ENCODE measurements around the gene RITA1.
A peak's percentile ranks its signal among the peaks of the same experiment; 100 is the strongest.
"Not testable (repeated sequence)": the region's sequence is repeated elsewhere in the genome, so short reads cannot be mapped to it uniquely, and the experiment has no call there.

RITA1 gene

GRCh38 chr12:113203852-113204760, 18.6 kb downstream of the RITA1 start:
- DNase-seq (ENCODE audit: low read depth in 2 of 2) = no peak

- DNase-seq (ENCODE audit: low read depth in 2 of 2) = no peak
Observed at GRCh38 chr12:113204804-113205203, 19.3 kb downstream of the RITA1 start.

GRCh38 chr12:113206802-113207201, 21.3 kb downstream of the RITA1 start:
- DNase-seq (ENCODE audit: low read depth in 2 of 2) = not testable (repeated sequence)

DNA sequence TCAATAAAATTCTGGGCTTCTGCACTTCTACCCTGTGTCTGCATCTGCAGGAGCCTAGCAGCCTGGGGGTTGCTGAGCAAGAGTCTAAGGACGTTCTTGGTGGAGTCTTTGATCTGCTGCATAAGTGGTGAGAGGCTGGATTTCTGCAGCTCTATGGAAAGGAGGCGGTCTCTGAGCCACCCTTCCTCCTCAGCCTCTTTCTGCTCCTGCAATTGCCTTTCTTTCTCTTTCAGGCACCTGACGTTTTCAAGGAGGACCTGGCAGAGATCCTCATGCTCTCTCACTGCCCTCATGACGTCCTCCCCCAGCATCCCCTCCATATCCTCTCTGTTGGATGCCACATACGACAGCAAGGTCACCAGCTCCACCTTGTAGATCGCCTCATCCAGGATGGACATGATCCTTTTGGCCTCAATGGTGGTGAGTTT, 22.1 kb downstream of the RITA1 start:
- no peak for DNase-seq (ENCODE audit: low read depth in 2 of 2)

- peak; percentile 27 to 40 for DNase-seq (ENCODE audit: low read depth in 2 of 2)
Observed at GRCh38 chr12:113208041-113208934, 22.8 kb downstream of the RITA1 start.

GRCh38 chr12:113211160-113211559, 25.6 kb downstream of the RITA1 start:
- no peak for DNase-seq (ENCODE audit: low read depth in 2 of 2)

GRCh38 chr12:113214895-113215400, 29.4 kb downstream of the RITA1 start:
- no peak for DNase-seq (ENCODE audit: low read depth in 2 of 2)

DNA sequence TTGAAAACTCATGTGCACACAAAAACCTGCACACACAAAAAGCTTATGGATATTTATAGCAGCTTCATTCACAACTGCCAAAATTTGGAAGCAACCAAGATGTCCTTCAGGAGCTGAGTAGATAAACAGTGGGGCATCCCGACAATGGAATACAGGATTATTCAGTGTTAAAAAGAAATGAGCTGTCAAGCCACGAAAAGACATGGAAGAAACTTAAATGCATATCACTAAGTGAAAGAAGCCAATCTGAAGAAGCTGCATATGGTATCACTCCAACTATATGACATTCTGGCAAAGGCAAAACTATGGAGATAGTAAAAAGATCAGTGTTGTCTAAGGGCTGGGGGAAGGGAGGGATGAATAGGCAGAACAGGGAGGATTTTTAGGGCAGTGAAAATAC, 30.5 kb downstream of the RITA1 start:
- DNase-seq (ENCODE audit: low read depth in 2 of 2) = no peak

GRCh38 chr12:113220593-113221180, 35.2 kb downstream of the RITA1 start:
- DNase-seq (ENCODE audit: low read depth in 2 of 2) = no peak

DNA sequence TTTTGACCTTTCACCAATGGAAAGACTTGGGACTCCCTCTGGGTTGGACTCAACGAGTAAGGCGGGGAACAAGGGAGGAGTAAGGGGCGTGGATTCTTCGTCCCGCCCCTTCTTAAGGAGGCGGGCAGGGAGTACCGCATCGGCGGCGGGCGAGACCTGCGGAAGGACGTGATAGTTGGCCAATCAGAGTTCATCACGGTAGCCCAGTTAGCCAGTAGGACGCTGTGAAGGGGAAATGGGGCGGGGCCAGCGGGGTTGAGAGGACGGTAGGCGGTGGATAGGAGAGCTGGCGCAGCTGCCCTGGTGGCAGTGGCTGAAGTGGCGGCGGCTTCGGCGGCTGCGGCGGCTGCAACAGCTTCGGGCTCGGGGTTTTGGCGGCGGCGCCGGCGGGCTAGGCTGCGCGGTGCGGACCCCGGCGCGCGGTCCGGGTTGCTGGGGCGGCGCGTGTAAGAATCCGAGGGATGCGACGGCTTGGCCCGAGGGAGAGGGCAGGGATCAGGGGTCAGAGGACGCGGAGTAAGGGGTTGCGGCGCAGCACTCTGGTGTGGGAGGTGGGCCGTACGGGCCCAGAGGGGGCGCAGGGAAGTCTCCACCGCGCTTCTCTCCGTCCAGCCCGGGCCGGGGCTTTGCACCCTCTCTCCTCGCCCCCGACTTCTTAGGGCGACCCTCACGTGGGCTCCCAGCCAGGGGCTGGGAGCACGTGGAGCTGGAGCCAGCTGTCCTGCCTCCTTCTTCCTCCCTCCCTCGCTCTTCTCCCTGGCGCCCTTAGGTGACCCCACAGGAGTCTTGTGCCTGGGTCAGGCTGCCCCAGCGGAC, 35.9 kb downstream of the RITA1 start, which contains the start of gene TPCN1:
Gene TPCN1, plus strand, starts transcription at position 284 of the 816 bp plus-strand sequence. CDS start 5,389 bp downstream, outside the sequence.
- peak; percentile 98 for DNase-seq (ENCODE audit: low read depth in 2 of 2)

GRCh38 chr12:113221997-113222729, 36.6 kb downstream of the RITA1 start:
- no peak for DNase-seq (ENCODE audit: low read depth in 2 of 2)

- DNase-seq (ENCODE audit: low read depth in 2 of 2) = no peak
Observed at GRCh38 chr12:113222730-113223531, 37.4 kb downstream of the RITA1 start.

GRCh38 chr12:113224955-113225354, 39.4 kb downstream of the RITA1 start:
- no peak for DNase-seq (ENCODE audit: low read depth in 2 of 2)

DNA sequence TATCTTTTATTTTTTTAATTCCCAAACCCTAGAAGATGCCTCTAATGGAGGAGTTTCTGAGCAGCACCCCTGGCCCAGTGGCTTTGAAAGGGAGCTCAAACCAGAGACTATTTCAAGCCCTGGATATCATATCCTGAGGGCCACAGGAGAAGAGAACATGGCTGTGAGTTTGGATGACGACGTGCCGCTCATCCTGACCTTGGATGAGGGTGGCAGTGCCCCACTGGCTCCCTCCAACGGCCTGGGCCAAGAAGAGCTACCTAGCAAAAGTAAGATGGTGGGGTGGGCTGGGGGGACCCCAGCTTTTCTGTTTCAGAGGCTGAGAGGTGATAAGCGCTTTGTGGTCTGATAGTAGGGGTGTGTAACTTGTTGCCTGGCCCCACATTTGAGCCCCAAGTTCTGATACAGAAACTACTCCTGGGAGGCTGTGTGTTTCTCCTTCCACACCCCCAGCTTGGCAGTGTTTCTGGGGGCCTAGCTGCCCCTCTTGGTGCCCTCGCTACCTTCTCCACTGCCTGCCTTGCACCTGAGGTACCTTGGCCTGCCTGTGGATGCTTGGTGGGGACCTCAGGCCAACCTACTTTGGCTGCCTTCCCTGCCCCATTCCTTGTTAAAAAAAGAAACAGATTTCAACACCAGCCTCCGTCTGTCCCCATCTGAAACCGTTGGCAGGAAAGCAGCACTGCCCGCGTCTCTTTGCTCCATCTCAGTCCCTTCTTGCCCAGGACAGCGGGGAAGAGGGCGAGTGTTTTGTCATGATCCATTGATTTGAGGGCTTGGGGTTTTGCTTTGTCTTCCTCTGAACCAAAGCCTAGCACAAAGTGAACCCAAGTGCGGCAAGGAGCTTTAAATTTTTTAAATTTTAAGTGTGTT, 41.4 kb downstream of the RITA1 start:
- DNase-seq (ENCODE audit: low read depth in 2 of 2) = no peak

DNA sequence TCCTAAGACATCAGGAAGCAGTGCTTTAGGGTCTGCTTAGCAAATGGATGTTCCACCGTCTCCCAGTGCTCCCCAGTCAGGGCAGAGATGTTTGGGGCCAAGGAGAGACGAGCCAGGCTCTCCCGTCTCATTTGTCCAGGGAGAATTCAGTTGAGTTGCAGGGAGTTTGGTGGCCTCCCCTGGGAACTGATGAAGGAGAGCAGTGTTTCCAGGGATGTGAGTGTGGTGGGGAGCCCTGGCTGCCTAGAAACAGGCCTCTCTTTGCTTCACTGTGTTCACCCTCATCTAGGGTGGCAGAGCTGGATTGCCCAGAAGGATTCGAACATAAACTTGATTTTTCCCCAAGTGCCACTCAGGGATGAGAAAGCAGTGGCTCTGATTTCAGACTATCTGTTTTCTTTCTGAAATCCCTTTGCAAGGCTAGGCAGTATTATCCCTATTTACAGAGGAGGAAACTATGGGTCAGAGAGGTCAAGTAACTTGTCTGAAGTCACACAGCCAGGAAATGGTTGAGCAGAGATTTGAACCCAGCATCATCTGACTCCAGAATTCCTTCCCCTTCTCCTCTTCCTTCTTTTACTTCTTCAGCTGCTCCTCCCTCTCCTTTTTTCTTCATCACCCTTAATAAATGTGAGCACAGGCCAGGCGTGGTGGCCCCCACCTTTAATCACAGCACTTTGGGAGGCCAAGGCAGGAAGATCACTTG, 42.3 kb downstream of the RITA1 start:
- no peak for DNase-seq (ENCODE audit: low read depth in 2 of 2)

DNA sequence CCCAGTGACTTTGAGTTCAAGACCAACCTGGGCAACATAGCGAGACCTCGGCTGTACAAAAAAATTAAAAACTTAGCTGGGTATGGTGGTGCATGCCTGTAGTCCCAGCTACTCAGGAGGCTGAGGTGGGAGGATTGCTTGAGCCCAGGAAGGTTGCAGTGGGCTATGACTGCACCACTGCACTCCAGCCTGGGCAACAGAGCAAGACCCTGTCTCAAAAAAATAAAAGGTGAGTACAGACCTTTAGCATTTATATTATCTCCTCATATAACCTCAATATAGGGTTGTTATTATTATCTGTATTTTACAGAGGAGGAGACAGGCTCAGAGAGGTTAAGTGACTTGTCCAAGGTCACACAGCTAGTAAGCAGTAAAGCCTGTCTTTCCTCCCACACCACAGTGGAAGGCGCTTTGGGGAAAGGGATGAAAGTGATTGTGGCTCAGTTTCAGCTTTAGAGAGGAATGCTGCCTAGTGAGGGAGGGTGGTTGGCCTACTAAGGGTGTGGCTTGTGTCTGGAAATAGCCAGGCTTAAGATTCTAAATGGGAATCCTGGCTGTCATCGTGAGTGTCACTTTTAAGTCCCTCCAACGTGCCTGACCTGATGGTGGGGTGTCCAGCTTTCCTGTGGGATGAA, 43.0 kb downstream of the RITA1 start:
- DNase-seq (ENCODE audit: low read depth in 2 of 2) = no peak

All from stimulated activated CD8-positive, alpha-beta memory T cell treated with anti-CD3 and anti-CD28 coated beads, Interleukin-7, amount 100 ng/mL, for 4 hours (primary cell).